GM20000 (cell line): Measurements from ENCODE around the gene PRDM16.

Experiments used
- DNase-seq: peaks from one replicate; pipeline ENCODE4 v3.0.0; 2012; ENCODE audit warnings: low spot score
- TF ChIP-seq, protein P1 (sequence below): IDR thresholded peaks from 2 replicates; pipeline ENCODE4 v1.5.1; 2012; ENCODE audit warnings: mild to moderate bottlenecking, control low read depth; ENCODE audit errors: extremely low read depth, missing control alignments

The PRDM16 gene

DNA sequence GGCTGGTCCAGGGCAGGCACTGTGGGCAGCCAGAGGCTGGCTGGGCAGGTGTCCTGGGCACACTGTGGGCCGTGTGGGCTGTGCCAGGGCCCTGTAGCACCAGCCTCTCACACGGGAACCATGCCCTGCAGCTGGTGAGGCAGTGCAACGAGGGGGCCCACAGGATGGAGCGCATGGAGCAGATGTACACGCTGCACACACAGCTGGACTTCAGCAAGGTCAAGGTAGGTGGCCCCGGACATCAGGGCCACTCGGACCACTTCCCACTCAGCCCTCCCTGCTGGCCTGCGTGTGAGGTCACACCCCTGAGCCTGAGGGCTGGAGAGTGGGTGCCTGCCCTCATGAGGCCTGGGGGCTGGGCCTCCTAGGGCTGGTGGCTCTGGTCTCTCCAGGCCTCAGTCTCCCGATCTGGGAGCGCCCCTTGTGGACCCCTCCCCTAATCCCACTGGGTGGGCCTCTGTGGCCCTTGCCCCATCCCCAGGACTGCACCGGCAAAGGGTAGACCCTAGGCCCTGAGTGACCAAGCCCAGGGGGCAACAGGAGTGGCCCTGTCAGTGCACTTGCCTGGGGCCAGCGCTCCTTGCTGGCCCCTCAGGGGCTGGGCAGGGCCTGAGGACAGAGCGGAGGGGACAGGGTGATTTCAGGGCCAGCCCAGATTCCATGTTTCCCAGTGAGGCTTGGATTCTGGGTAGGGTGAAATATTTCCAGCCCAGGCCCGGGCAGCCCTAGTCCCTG is 407.0 kb downstream of the PRDM16 start:
- no peak for DNase-seq
- TF ChIP-seq, protein P1, sequence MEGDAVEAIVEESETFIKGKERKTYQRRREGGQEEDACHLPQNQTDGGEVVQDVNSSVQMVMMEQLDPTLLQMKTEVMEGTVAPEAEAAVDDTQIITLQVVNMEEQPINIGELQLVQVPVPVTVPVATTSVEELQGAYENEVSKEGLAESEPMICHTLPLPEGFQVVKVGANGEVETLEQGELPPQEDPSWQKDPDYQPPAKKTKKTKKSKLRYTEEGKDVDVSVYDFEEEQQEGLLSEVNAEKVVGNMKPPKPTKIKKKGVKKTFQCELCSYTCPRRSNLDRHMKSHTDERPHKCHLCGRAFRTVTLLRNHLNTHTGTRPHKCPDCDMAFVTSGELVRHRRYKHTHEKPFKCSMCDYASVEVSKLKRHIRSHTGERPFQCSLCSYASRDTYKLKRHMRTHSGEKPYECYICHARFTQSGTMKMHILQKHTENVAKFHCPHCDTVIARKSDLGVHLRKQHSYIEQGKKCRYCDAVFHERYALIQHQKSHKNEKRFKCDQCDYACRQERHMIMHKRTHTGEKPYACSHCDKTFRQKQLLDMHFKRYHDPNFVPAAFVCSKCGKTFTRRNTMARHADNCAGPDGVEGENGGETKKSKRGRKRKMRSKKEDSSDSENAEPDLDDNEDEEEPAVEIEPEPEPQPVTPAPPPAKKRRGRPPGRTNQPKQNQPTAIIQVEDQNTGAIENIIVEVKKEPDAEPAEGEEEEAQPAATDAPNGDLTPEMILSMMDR = no peak

DNA sequence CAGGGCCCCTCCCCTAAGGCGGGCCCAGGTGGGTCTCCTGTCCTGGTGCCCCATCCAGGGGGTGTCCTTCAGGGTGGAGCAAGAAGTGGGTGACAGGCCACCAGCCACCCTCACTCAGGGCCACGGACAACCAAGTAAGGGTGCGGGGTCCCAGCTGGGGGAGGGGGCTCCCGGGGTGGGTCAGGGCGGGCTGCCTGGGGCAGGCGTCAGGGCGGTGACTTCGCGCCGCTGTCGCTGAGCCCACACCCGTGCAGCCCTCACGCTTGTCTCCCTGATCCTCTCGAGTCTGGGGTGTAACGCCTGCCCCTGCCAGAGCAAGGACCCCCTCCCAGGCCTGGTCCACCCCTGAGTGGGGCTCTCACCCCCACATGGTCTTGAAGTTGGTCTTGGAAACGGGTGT is 407.7 kb downstream of the PRDM16 start:
- no peak for DNase-seq
- TF ChIP-seq, protein P1 = no peak

DNA sequence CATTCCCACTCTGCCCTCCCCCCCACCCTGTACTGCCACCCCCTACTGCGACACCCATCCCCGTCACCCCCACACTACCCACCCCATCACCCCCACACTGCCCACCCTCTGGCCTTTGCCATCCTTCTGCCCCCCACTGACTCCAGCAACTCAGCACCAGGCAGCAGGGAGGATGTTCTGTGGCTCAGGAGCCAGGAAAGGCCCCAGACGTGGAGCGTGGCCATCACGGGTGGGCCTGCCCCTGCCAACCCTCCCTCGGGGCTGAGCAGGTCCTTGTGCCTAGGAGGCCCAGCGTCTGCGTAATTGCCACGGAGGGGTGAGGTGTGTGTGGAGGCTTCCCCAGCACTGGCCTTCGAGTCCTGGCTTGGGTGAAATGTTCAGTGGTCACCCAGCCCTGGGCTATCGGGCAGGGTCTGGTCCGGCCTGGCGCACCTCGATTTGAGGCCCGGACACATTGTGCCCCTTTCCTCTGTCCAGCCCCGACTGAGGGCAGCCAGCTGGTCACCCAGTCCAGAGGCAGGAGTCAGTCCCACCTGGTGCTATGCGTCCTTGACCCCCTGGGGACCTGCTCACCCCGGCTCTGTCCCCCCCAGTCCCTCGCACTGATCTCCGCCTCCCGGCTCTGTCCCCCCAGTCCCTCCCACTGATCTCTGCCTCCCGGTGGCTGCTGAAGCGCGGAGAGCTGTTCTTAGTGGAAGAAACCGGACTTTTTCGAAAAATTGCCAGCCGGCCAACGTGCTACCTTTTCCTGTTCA is 408.4 kb downstream of the PRDM16 start:
- TF ChIP-seq, protein P1 = no peak
- DNase-seq = peak; percentile 78

DNA sequence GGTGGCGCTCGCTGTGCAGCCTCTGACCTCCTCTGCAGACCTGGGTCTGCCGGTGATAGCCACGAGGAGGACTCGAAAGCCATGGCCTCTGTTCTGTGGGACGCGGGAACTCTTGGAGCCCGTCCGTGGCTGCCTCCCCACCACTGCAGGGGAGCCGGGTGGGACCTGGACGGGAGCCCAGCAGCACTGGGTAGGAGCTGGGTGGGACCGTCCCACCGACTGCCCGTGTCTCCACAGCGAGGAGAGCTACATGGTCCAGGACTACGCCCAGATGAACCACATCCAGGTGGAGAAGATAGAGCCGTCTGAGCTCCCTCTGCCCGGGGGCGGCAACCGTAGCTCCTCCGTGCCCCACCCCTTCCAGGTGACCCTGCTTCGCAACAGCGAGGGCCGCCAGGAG is 409.2 kb downstream of the PRDM16 start:
- TF ChIP-seq, protein P1 = no peak
- DNase-seq = no peak

DNA sequence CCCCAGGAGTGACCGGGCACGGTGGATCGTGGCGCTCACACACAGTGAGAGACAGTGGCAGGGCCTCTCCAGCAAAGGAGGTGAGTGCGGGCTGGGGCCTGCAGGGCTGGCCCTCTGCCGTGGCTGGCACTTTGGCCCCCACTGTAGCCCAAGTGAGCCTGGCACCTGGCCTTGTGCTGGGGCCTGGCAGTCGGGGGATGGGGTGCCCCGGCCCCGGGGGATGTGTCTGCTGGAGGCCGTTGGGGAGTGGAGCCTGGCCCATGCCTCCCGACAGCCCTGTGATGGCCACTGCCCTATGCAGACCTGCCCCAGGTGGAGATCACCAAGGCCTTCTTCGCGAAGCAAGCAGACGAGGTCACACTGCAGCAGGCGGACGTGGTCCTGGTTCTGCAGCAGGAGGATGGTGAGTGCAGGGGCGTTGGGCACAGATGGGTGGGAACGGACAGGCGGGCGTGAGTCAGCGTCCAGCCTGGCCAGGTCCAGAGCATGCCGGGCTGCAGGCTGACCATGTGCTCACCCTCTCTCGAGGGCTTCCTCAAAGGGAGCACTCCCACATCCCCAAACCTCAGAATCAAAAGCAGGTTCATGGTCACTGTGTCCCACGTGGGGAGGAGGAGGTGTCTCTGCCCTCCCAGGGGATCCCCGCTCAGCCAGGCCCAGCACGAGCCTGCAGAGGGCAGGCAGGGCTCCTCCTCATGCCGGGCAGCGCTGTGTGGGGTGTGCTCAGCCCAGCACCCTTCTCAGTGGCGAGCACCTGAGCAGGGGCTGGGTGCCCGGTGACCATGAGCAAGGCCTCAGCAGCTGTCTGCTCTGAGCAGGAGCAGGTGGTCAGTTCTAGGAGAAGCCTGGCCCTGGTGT is 410.7 kb downstream of the PRDM16 start:
- DNase-seq = no peak
- TF ChIP-seq, protein P1 = no peak

DNA sequence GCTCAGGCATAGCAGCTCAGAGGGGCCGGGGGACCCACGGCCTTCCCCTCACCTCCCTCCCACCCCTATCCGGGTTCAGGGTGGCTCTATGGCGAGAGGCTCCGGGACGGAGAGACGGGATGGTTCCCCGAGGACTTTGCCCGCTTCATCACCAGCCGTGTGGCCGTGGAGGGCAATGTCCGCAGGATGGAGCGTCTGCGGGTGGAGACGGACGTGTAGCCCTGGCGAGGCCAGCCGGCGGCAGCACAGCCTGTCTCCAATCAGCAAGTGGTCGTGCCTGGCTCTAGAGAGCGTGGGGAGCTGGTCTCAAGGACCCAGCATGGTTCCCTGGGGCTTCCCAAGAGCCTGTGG is 411.3 kb downstream of the PRDM16 start:
- TF ChIP-seq, protein P1 = no peak

DNA sequence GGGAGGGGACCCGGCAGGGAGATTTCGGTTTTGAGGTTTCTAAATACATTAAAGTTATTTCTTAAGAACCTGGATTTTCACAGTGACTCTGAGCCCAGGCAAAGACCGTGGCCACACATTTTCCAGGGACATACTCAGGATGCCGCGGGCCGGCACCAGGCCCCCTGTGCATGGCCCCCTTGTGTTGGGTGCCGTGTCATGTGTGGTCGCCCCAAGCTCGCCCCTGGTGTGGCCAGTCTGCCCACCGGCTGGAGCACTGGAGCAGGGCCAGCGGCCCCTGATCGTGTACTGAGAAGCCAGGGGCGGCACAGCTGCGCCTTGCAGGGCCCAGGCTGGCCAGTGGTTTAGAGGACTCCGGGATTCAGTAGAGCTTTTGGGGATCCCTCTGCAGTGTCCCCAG is 412.0 kb downstream of the PRDM16 start:
- DNase-seq = no peak
- TF ChIP-seq, protein P1 = no peak

More for the DNA sequence above, 411.3 kb downstream of the PRDM16 start:
- DNase-seq = no peak
